ENCODE results near the gene ABHD17A. TPM values are rescaled to one million over a fixed set of nuclear protein-coding genes. Genes with fewer than 3 reads are reported as not detected.
A peak's percentile ranks its signal among the peaks of the same experiment; 100 is the strongest.

Gene ABHD17A
- total and polyA plus RNA-seq, 9 of the 15 experiments (the other 6 are each of a cell fraction or from before 2014, with no cell fraction given): 0.04 to 135 (median 21.8) TPM; not detected in 1

GRCh38 chr19:1848399-1849131 lies 36.7 kb downstream of the ABHD17A start, which contains the start of gene REXO1 (continued):
- TF ChIP-seq RNF219 (CRISPR knock-in tag; IDR thresholded peaks at IDR 0.05) (no peak), HMGN3 (IDR thresholded peaks at IDR 0.05; ENCODE audit: borderline replicate concordance, extremely low read depth, insufficient read length, low read depth, low read length) (no peak), SETDB1 (IDR thresholded peaks at IDR 0.05; ENCODE audit: low read length) (no peak), KDM4B (IDR thresholded peaks at IDR 0.05; ENCODE audit: borderline replicate concordance in 2 of 2, low read depth in 1 of 2) (no peak), ZNF280B (CRISPR knock-in tag; IDR thresholded peaks at IDR 0.05) (no peak), E2F4 (CRISPR knock-in tag; IDR thresholded peaks at IDR 0.05; ENCODE audit: low read depth) (0 out of 2 replicates have a peak, but pooled peaks have one; percentile 17), FOXP4 (CRISPR knock-in tag; IDR thresholded peaks at IDR 0.05; ENCODE audit: borderline replicate concordance) (no peak), HNRNPK (IDR thresholded peaks at IDR 0.05; ENCODE audit: low read depth, low read length, poor library complexity, severe bottlenecking) (no peak), E4F1 (CRISPR knock-in tag; IDR thresholded peaks at IDR 0.05; ENCODE audit: borderline replicate concordance) (no peak), CLOCK (CRISPR knock-in tag; IDR thresholded peaks at IDR 0.05; ENCODE audit: borderline replicate concordance) (no peak), RAD51 (IDR thresholded peaks at IDR 0.05; ENCODE audit: borderline replicate concordance, low read depth) (no peak)

Data from K562 (cell line).